GM18907 (cell line): ENCODE measurements around the gene OCLN.
"Not testable (repeated sequence)": the region's sequence is repeated elsewhere in the genome, so short reads cannot be mapped to it uniquely, and the experiment has no call there.

Source experiments
- ATAC-seq: cut with Tn5 transposase; IDR thresholded peaks from one replicate; pipeline ENCODE4 v1.9.1; 2021; ENCODE audit warnings: mild to moderate bottlenecking, moderate library complexity; ENCODE audit not compliant: unreplicated experiment

The OCLN gene

GRCh38 chr5:69491027-69491426 is 1.6 kb upstream of the OCLN start:
- ATAC-seq: no peak

- ATAC-seq: no peak
Observed at GRCh38 chr5:69491838-69492390, 676 bp upstream of the OCLN start.

- peak; percentile 32 for ATAC-seq
Observed at GRCh38 chr5:69492923-69493395, 369 bp downstream of the OCLN start.

- ATAC-seq: no peak
Observed at GRCh38 chr5:69493396-69494133, 975 bp downstream of the OCLN start.

GRCh38 chr5:69494452-69494851 is 1.9 kb downstream of the OCLN start:
- no peak for ATAC-seq

- no peak for ATAC-seq
Observed at GRCh38 chr5:69497006-69497520, 4.5 kb downstream of the OCLN start.

- ATAC-seq: no peak
Observed at GRCh38 chr5:69498384-69498783, 5.8 kb downstream of the OCLN start.

GRCh38 chr5:69502367-69502766 is 9.8 kb downstream of the OCLN start:
- ATAC-seq: no peak

GRCh38 chr5:69502767-69503488 is 10.3 kb downstream of the OCLN start:
- ATAC-seq: no peak

GRCh38 chr5:69504036-69504435 is 11.4 kb downstream of the OCLN start:
- no peak for ATAC-seq

- ATAC-seq: no peak
Observed at GRCh38 chr5:69505306-69505705, 12.7 kb downstream of the OCLN start.

- no peak for ATAC-seq
Observed at GRCh38 chr5:69509212-69509611, 16.6 kb downstream of the OCLN start.

- no peak for ATAC-seq
Observed at GRCh38 chr5:69510694-69511093, 18.1 kb downstream of the OCLN start.

- no peak for ATAC-seq
Observed at GRCh38 chr5:69512740-69513260, 20.2 kb downstream of the OCLN start.

GRCh38 chr5:69515570-69515969 is 23.0 kb downstream of the OCLN start:
- ATAC-seq: not testable (repeated sequence)

GRCh38 chr5:69516769-69517168 is 24.2 kb downstream of the OCLN start:
- ATAC-seq: no peak

GRCh38 chr5:69517763-69518212 is 25.2 kb downstream of the OCLN start:
- ATAC-seq: no peak

GRCh38 chr5:69519285-69519684 is 26.7 kb downstream of the OCLN start:
- no peak for ATAC-seq

- no peak for ATAC-seq
Observed at GRCh38 chr5:69522035-69522434, 29.4 kb downstream of the OCLN start.

- no peak for ATAC-seq
Observed at GRCh38 chr5:69525490-69525889, 32.9 kb downstream of the OCLN start.

- no peak for ATAC-seq
Observed at GRCh38 chr5:69526660-69527059, 34.1 kb downstream of the OCLN start.
